DND-41 (cell line): ENCODE results near the gene SCMH1.

ENCODE experiments used
- EZH2 ChIP-seq: IDR thresholded peaks from 3 replicates; pipeline ENCODE4 v1.6.1; 2012; ENCODE audit warnings: borderline replicate concordance, low read depth, mild to moderate bottlenecking, moderate library complexity, low read length, inconsistent platforms; ENCODE audit not compliant: severe bottlenecking
- TF ChIP-seq, protein P1 (sequence below): IDR thresholded peaks from 2 replicates; pipeline ENCODE4 v1.5.1; 2012; ENCODE audit warnings: borderline replicate concordance, low read length, moderate library complexity, mild to moderate bottlenecking; ENCODE audit not compliant: poor library complexity, severe bottlenecking; ENCODE audit errors: extremely low read depth

DNA sequence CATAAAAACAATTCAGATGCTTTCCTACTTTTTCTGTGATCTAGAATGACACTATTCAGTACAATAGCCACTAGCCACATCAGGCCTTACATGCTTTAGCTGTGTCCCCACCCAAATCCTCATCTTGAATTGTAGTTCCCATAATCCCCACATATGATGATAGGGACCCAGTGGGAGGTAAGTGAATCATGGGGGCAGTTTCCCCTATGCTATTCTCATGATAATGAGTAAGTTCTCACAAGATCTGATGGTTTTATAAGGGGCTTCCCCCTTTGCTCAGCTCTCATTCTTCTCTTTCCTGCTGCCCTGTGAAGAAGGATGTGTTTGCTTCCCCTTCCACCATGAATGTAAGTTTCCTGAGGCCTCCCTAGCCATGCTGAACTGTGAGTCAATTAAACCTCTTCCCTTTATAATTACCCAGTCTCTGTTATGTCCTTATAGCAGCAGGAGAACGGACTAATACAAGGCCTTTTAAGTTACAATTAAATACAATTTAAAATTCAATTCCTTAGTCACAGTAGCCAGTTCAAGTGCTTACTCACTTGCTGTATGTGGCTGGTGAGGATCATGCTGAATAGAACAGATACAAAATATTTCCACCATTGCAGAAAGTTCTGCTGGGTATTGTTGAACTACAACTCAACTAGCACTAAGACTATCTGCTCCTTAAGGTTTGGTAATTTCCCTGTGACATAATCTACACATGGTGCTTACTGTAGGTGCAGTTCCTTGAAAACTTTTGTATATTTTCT, 106.7 kb downstream of the SCMH1 start:
- no peak for TF ChIP-seq EZH2
- TF ChIP-seq, protein P1, sequence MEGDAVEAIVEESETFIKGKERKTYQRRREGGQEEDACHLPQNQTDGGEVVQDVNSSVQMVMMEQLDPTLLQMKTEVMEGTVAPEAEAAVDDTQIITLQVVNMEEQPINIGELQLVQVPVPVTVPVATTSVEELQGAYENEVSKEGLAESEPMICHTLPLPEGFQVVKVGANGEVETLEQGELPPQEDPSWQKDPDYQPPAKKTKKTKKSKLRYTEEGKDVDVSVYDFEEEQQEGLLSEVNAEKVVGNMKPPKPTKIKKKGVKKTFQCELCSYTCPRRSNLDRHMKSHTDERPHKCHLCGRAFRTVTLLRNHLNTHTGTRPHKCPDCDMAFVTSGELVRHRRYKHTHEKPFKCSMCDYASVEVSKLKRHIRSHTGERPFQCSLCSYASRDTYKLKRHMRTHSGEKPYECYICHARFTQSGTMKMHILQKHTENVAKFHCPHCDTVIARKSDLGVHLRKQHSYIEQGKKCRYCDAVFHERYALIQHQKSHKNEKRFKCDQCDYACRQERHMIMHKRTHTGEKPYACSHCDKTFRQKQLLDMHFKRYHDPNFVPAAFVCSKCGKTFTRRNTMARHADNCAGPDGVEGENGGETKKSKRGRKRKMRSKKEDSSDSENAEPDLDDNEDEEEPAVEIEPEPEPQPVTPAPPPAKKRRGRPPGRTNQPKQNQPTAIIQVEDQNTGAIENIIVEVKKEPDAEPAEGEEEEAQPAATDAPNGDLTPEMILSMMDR, result no peak
